Left ventricle myocardium inferior (tissue), 1 donor: ENCODE results near the gene ZNF837. TPM values are rescaled to one million over a fixed set of nuclear protein-coding genes. Genes with fewer than 3 reads are reported as not detected.
A peak's percentile ranks its signal among the peaks of the same experiment; 100 is the strongest.
"Not testable (repeated sequence)": the region's sequence is repeated elsewhere in the genome, so short reads cannot be mapped to it uniquely, and the experiment has no call there.

Experiments used
- DNase-seq: peaks from one replicate; pipeline ENCODE4 v3.0.0-alpha.2; 2020
- H3K27ac ChIP-seq: fragments of 200-600 bp; replicated peaks from 2 replicates; pipeline ENCODE4 v1.8.0; 2021
- H3K27me3 ChIP-seq: fragments of 200-600 bp; 2 replicates; pipeline ENCODE4 v1.8.0; 2021; ENCODE audit warnings: low read depth
- H3K36me3 ChIP-seq: fragments of 200-600 bp; 2 replicates; pipeline ENCODE4 v1.8.0; 2021
- H3K4me1 ChIP-seq: fragments of 200-600 bp; 2 replicates; pipeline ENCODE4 v1.8.0; 2021
- H3K4me3 ChIP-seq: fragments of 200-600 bp; 2 replicates; pipeline ENCODE4 v1.8.0; 2021; ENCODE audit warnings: mild to moderate bottlenecking, moderate library complexity
- H3K9me3 ChIP-seq: fragments of 200-600 bp; replicated peaks from 2 replicates; pipeline ENCODE4 v1.8.0; 2021
- CTCF ChIP-seq: fragments of 200-600 bp; IDR thresholded peaks from 2 replicates; pipeline ENCODE4 v1.8.0; 2021; ENCODE audit warnings: antibody characterized with exemption, mild to moderate bottlenecking, borderline replicate concordance
- intact Hi-C: fragments of 100-400 bp; cut with micrococcal nuclease; formaldehyde crosslinking; loops from one replicate; pipeline ENCODE4 v1.11.0; 2022
- total RNA-seq: library from RNA; stranded (reverse); fragmentation: NEBNext Ultra II Directional; extraction: Animal tissue kit (Norgen Biotek cat#: 25700); gene quantifications from one replicate; pipeline ENCODE4 v1.2.1, GENCODE V29; 2021
- donor health status: DM: no; HTN: yes; CAD: no; lungs with severe emphysema.

ZNF837 gene
- total RNA-seq, 1 donor from 2014 or later = 0.19 TPM

DNA sequence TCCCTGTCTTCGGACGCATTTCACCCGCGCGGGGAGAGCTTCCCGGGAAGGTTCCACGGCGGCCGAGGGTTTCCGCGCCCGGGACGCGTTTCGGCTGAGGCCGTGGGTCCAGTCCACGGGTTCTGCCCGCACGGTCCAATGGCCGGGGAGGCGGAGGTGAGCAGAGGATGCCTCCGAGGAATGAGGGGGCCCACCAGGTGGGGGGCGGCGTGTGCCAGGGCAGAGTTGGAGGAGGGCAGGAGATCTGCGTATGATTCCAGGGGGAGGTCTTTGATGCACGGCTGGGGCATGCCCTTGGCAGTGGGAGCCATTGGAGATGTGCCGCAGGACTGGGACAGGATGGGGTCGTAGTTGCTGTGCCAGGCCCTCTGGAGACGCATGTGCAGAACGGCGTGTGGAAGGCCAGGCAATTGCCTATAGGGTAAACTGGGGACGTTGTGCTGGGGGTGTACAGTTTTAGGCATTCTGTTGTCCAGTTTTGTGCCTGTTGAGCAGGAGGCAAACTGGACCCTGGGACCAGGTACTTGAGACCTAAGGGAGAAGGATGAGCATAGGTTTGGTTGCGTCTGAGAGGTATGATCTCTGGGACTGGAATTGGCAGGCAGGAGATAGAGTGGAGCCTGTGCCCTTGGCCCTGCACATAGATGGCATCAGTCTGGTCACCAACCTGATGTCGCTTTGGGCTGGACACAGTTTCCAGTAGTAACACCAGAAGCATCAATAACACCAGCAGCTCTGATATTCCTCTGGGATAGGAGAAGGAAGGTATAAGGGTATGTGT lies 28.4 kb upstream of the ZNF837 start:
- H3K4me3 ChIP-seq = peak overlapping the region; percentile 86
- intact Hi-C loops = no loop called here
- H3K36me3 ChIP-seq = no peaks in the 10 kb centered on the region
- peak overlapping the region; percentile 94 for H3K27ac ChIP-seq
- H3K27me3 ChIP-seq = no peaks in the 10 kb centered on the region
- DNase-seq = no peak
- H3K9me3 ChIP-seq = no peaks in the 10 kb centered on the region
- peaks cover 37% of the 10 kb centered on the region for H3K4me1 ChIP-seq
- no peak for TF ChIP-seq CTCF

DNA sequence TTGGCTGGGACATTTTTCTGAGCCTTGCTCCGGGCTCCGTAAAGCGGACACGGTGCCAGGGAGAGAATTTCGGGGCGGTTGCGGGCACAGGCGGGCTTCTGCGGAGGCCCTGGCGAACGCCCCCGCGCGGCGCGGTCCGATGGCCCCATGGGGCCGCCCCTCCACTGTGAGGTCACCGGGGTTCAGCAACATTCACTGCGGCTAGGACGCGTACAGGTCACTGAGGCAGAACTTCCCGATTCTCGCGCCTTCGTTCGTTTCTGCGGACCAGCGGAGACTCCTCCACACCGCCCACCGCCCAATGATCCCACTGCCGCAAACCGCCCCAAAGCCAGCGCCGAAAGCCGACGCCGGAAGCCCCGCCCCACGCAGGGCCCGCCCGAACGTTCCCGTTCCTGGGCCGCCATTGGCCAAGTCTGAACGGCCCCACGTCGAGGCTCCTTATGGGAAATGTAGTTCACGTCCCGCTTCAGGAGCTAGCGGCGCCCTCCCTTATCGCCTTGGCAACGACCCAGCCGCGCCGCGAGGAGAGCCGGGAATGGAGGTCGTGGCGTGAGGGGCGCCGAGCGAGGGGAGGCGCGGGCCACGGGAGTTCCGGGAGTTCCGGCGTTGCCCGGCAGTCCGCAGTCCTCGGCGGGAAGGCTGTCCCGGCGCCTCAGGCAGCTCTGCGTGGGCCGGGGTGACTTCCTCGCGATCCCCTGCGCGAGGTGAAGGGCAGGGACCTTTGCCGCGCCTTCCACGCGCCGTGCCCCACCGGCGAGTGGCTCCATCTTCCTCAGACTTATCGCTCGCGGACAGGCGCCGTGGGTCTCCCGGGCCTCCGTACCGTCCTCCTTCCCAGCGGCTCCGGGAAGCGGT lies 27.6 kb upstream of the ZNF837 start, which contains the start of gene ZNF584:
TSS of gene ZNF584 (plus strand) at position 498 of the 858 bp plus-strand sequence. CDS start 499 bp downstream, outside the sequence.
- Histone ChIP-seq H3K9me3 (no peaks in the 10 kb centered on the region), H3K27me3 (no peaks in the 10 kb centered on the region), H3K4me1 (peaks cover 37% of the 10 kb centered on the region), H3K4me3 (peak within 1 kb of the TSS; percentile 86), H3K36me3 (no peaks in the 10 kb centered on the region), H3K27ac (peak within 1 kb of the TSS; percentile 94)
- peak; percentile 96 for DNase-seq
- TF ChIP-seq CTCF = no peak
- intact Hi-C loops = no loop called here

GRCh38 chr19:58407658-58408151 lies 26.9 kb upstream of the ZNF837 start:
- intact Hi-C loops = no loop called here
- peak overlapping the region; percentile 86 for H3K4me3 ChIP-seq
- peak overlapping the region; percentile 94 for H3K27ac ChIP-seq
- H3K27me3 ChIP-seq = no peaks in the 10 kb centered on the region
- H3K4me1 ChIP-seq = peaks cover 37% of the 10 kb centered on the region
- no peak for TF ChIP-seq CTCF
- no peak for DNase-seq
- H3K36me3 ChIP-seq = no peaks in the 10 kb centered on the region
- no peaks in the 10 kb centered on the region for H3K9me3 ChIP-seq

GRCh38 chr19:58406818-58407657 lies 26.2 kb upstream of the ZNF837 start:
- peak; percentile 32 for TF ChIP-seq CTCF
- Histone ChIP-seq H3K4me3 (peak overlapping the region; percentile 86), H3K36me3 (no peaks in the 10 kb centered on the region), H3K9me3 (no peaks in the 10 kb centered on the region), H3K27me3 (no peaks in the 10 kb centered on the region), H3K4me1 (peaks cover 39% of the 10 kb centered on the region), H3K27ac (peak overlapping the region; percentile 94)
- no peak for DNase-seq
- intact Hi-C loops = no loop called here

- H3K27ac ChIP-seq, H3K27me3 ChIP-seq, H3K9me3 ChIP-seq, H3K36me3 ChIP-seq, H3K4me3 ChIP-seq, DNase-seq, intact Hi-C loops: not testable (repeated sequence)
- H3K4me1 ChIP-seq = peaks cover 45% of the 10 kb centered on the region
These were observed 23.2 kb upstream of the ZNF837 start for GRCh38 chr19:58403920-58404478.
